GM19463 (cell line): ENCODE results near the gene ZSCAN16.

Experiments
- ATAC-seq: cut with Tn5 transposase; IDR thresholded peaks from one replicate; pipeline ENCODE4 v1.9.1; 2021; ENCODE audit warnings: mild to moderate bottlenecking, moderate library complexity; ENCODE audit not compliant: unreplicated experiment

ZSCAN16 gene

DNA sequence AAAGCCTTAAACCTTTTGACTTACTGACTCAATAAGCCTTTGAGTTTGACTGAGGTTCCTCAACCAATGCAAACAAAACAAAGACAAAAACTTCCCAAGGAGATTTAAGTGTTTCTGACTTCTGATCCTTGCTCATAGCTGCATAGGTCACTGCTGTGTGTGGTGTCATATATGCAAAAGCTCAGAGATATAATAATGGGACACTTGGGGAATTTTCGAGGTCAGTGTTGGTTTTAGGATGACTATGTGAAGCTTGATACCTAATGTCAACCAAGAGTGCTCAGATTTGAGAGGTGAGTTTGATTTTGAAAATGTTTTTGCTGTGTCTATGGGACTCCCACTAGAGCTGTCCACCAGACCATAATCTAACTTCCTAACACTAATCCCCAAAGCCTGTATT lies 43.5 kb downstream of the ZSCAN16 start:
- no peak for ATAC-seq

GRCh38 chr6:28171271-28171670 lies 46.9 kb downstream of the ZSCAN16 start:
- no peak for ATAC-seq

DNA sequence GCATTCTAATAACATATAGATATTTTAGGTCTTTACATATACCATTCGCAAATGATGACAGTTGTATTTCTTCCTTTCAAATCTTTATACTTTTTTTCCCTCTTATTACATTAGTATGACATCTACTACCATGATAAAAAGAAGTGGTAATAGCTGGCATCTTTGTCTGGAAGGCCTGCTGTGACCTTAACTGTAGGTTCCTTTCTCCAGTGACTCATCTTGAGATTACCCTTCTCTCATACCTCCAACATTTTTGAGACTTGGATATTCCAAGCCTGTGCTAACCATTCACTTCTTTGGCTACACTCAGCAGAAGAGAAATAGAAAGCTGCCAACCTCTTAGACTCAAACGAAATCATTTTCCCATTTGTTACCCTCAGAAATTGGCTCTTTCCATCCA lies 47.6 kb downstream of the ZSCAN16 start:
- no peak for ATAC-seq

DNA sequence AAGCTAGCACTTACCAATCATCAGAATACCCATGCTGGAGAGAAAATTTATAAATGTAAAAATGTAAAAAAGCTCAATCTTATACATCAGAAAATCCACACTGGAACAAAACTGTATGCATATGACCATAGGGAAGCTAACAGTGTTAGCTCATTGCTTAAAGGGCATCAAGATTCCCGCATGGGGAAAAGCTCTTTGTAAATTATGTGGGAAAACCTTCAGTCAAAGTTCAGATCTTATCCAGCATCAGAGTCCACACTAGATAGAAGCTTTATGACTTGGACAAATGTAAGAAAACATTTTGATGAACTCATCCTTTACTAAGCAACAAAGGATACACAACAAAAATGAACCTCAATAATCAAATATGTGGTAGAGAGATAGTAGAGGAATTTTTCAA lies 52.0 kb downstream of the ZSCAN16 start:
- ATAC-seq: no peak
